SK-N-SH (cell line): ENCODE results near the gene RRM2. TPM values are rescaled to one million over a fixed set of nuclear protein-coding genes. Genes with fewer than 3 reads are reported as not detected.

Experiments
- CTCF ChIA-PET: fragments of 300-600, 350-600 bp; formaldehyde crosslinking; extraction: SDS; loops from one replicate; lab custom pipeline; 2021; lab: Yijun Ruan, JAX
- POLR2A ChIA-PET: fragments of 350-600 bp; sonication (Branson Sonifier 250); formaldehyde crosslinking; extraction: SDS; loops from one replicate; lab custom pipeline; 2020; ENCODE audit warnings: antibody characterized with exemption, inconsistent platforms; lab: Yijun Ruan, JAX
- DNase-seq: peaks from one replicate; pipeline ENCODE4 v3.0.0; 2012
- H2AFZ ChIP-seq: fragments of 200-600 bp; sonication (generic); 2 replicates; pipeline ENCODE4 v1.8.1; 2016; ENCODE audit warnings: antibody characterized with exemption, mild to moderate bottlenecking, low read depth
- H3F3A ChIP-seq: fragments of 200-600 bp; sonication (generic); replicated peaks from 2 replicates; pipeline ENCODE3; 2016; ENCODE audit warnings: antibody characterized with exemption, mild to moderate bottlenecking; ENCODE audit not compliant: insufficient read depth
- H3K27ac ChIP-seq, 2 experiments: fragments of 200-500 bp in 1 of 2; fragments of 200-600 bp in 1 of 2; sonication (Bioruptor generic) in 1 of 2; sonication (generic), shearing (Covaris generic) in 1 of 2; 2 replicates each; pipeline versions ENCODE4 v1.5.1 to v1.6.1; 2014 to 2016; ENCODE audit warnings: low read depth in 2 of 2, inconsistent platforms in 1 of 2, low read length in 1 of 2, mild to moderate bottlenecking in 1 of 2, mixed read lengths in 1 of 2
- H3K27me3 ChIP-seq: fragments of 200-600 bp; sonication (generic), shearing (Covaris generic); 2 replicates; pipeline ENCODE4 v1.6.1; 2016; ENCODE audit warnings: mixed run types; ENCODE audit not compliant: insufficient read depth
- H3K36me3 ChIP-seq, 2 experiments: fragments of 200-500 bp in 1 of 2; fragments of 200-600 bp in 1 of 2; sonication (Bioruptor generic) in 1 of 2; sonication (generic) in 1 of 2; replicated peaks in 1 of 2; 2 replicates each; pipeline versions ENCODE3 to v1.5.1; 2014 to 2016; ENCODE audit warnings: low read length in 1 of 2, mild to moderate bottlenecking in 1 of 2; ENCODE audit not compliant: insufficient read depth in 2 of 2, control insufficient read depth in 1 of 2
- H3K4me1 ChIP-seq, 2 experiments: fragments of 200-500 bp in 1 of 2; fragments of 200-600 bp in 1 of 2; sonication (Bioruptor generic) in 1 of 2; sonication (generic), shearing (Covaris generic) in 1 of 2; 2 replicates each; pipeline versions ENCODE4 v1.5.1 to v1.6.1; 2014 to 2016; ENCODE audit warnings: low read depth in 1 of 2, low read length in 1 of 2, mixed run types in 1 of 2; ENCODE audit not compliant: insufficient read depth in 2 of 2, control insufficient read depth in 1 of 2
- H3K4me2 ChIP-seq: fragments of 200-600 bp; sonication (generic), shearing (Covaris generic); 2 replicates; pipeline ENCODE4 v1.6.1; 2017; ENCODE audit warnings: mixed run types
- H3K4me3 ChIP-seq, 2 experiments: fragments of 200-500 bp in 1 of 2; fragments of 200-600 bp in 1 of 2; sonication (Bioruptor generic) in 1 of 2; sonication (generic), shearing (Covaris generic) in 1 of 2; 2 replicates each; pipeline versions ENCODE4 v1.5.1 to v1.8.1; 2014 to 2016; ENCODE audit warnings: low read depth in 2 of 2, inconsistent platforms in 1 of 2, low read length in 1 of 2, mild to moderate bottlenecking in 1 of 2, mixed read lengths in 1 of 2, moderate library complexity in 1 of 2
- H3K79me2 ChIP-seq: fragments of 200-600 bp; sonication (generic); 2 replicates; pipeline ENCODE4 v1.8.1; 2017; ENCODE audit warnings: mild to moderate bottlenecking; ENCODE audit not compliant: insufficient read depth
- H3K9ac ChIP-seq: fragments of 200-600 bp; sonication (generic); 2 replicates; pipeline ENCODE4 v1.6.1; 2017; ENCODE audit warnings: mixed run types
- H3K9me2 ChIP-seq: fragments of 200-600 bp; sonication (generic); 2 replicates; pipeline ENCODE4 v1.6.1; 2017; ENCODE audit warnings: mixed run types
- H3K9me3 ChIP-seq: fragments of 200-600 bp; sonication (generic); 2 replicates; pipeline ENCODE4 v1.6.1; 2017; ENCODE audit warnings: mixed run types, mild to moderate bottlenecking, moderate library complexity
- H4K20me1 ChIP-seq: fragments of 200-600 bp; sonication (generic); 2 replicates; pipeline ENCODE4 v1.6.1; 2017; ENCODE audit warnings: mild to moderate bottlenecking, mixed run types; ENCODE audit not compliant: insufficient read depth
- ELF1 ChIP-seq: IDR thresholded peaks from 2 replicates; pipeline ENCODE4 v1.4.0; 2012
- IRF3 ChIP-seq: fragments of 150-350 bp; IDR thresholded peaks from 2 replicates; pipeline ENCODE4 v1.6.1; 2016; ENCODE audit warnings: mild to moderate bottlenecking, low read depth, low read length
- JUND ChIP-seq: IDR thresholded peaks from 2 replicates; pipeline ENCODE4 v1.4.0; 2012
- POLR2AphosphoS5 ChIP-seq: IDR thresholded peaks from 2 replicates; pipeline ENCODE4 v1.6.1; 2012; ENCODE audit warnings: low read depth, low read length
- RFX5 ChIP-seq: IDR thresholded peaks from 2 replicates; pipeline ENCODE4 v1.6.1; 2012; ENCODE audit warnings: mild to moderate bottlenecking, improper control_type of control experiment, low read length
- RXRA ChIP-seq: IDR thresholded peaks from 2 replicates; pipeline ENCODE4 v1.4.0; 2012; ENCODE audit warnings: low read depth, mild to moderate bottlenecking, borderline replicate concordance
- SIN3A ChIP-seq: IDR thresholded peaks from 2 replicates; pipeline ENCODE4 v1.6.1; 2012; ENCODE audit warnings: low read depth, mild to moderate bottlenecking, low read length, moderate library complexity, borderline replicate concordance
- SMC3 ChIP-seq: IDR thresholded peaks from 2 replicates; pipeline ENCODE4 v1.6.1; 2012; ENCODE audit warnings: low read depth, low read length, improper control_type of control experiment
- USF1 ChIP-seq: IDR thresholded peaks from 2 replicates; pipeline ENCODE4 v1.4.0; 2012; ENCODE audit warnings: low read depth, borderline replicate concordance
- WGBS: methylation state at CpG from one replicate; pipeline ENCODE4 v1.1.6; 2017; ENCODE audit warnings: low lambda C conversion rate; 5-methylcytosine and 5-hydroxymethylcytosine counted together
- polyA plus RNA-seq, 3 experiments: library from polyadenylated mRNA; depleted of rRNA; stranded (reverse); fragments of >200 nt; gene quantifications; 2 replicates each; pipeline ENCODE4 v1.2.3, GENCODE V29; 2012
- TF ChIP-seq, protein P1 (sequence below): fragments of 200-600 bp; sonication (generic); IDR thresholded peaks from 2 replicates; pipeline ENCODE4 v1.6.1; 2017; ENCODE audit warnings: antibody characterized with exemption, mild to moderate bottlenecking, moderate library complexity
- TF ChIP-seq, protein P2 (sequence below): IDR thresholded peaks from 2 replicates; pipeline ENCODE4 v1.4.0; 2012; ENCODE audit warnings: low read depth

Gene RRM2
- polyA plus RNA-seq, 1 of the 3 experiments (the other 2 are of a cell fraction): 38.9 TPM

DNA sequence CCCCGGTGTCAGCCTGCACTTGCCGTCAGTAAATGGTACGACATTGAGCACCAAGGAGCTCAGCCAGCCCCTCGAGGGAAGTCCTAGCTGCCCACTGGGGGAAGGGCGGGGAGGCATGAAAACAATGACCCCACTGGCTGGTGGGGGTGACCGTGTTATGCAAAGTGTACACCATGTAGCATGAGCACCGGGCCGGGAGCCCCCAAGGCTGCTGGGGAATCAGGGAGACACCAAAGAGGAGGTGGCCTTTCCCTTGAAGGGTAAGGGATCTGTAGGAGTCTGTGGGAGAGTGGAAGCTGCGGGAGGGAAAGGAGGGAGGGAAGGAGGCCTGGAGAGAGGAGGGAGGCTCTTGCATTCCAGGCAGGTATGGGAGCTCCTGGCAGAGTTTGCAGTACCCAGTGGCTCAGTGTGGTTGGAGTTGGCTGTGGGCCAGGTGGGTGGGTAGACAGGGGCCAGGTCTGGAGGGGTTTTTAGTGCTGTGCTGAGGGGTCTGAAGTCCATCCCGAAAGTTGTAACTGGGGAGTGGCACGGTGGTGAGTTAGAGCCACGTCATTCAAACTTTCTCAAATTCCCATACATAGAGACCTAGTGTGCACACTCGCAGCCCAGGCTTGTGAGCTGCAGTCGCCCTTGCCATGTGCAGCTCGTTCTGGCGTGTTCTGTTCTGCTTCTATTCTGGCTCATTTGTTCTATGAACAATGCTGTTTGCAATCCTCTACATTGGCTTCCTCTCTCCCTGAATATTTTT is 22.4 kb downstream of the RRM2 start:
- WGBS: 93% methylated on average over 16 of the region's 16 CpGs
- H3K36me3 ChIP-seq: peaks cover 0 to 6% of the 10 kb centered on the region in 2 experiments
- no peaks in the 10 kb centered on the region for H3K9me3 ChIP-seq
- no peak overlapping the region for H3K27ac ChIP-seq
- peaks cover 0 to 2% of the 10 kb centered on the region in 2 experiments; a peak in 1 of 4 replicates for H3K4me1 ChIP-seq
- H2AFZ ChIP-seq: no peak overlapping the region
- no peak for DNase-seq
- no peaks in the 10 kb centered on the region; the same call in 1 of the 2 replicates for H4K20me1 ChIP-seq
- CTCF ChIA-PET: interaction anchor here (0.9 to 24.5 kb wide), 8 partner anchors 11 to 289 kb away, joined by 3 to 403 read pairs (median 54); partner anchors contain the start of gene RRM2
- H3F3A ChIP-seq: peaks cover 16% of the 10 kb centered on the region
- no peak overlapping the region for H3K4me3 ChIP-seq
- no peaks in the 10 kb centered on the region for H3K27me3 ChIP-seq
- no peak overlapping the region for H3K9ac ChIP-seq
- no peak overlapping the region for H3K4me2 ChIP-seq
- no peaks in the 10 kb centered on the region for H3K9me2 ChIP-seq
- TF ChIP-seq, protein P1, sequence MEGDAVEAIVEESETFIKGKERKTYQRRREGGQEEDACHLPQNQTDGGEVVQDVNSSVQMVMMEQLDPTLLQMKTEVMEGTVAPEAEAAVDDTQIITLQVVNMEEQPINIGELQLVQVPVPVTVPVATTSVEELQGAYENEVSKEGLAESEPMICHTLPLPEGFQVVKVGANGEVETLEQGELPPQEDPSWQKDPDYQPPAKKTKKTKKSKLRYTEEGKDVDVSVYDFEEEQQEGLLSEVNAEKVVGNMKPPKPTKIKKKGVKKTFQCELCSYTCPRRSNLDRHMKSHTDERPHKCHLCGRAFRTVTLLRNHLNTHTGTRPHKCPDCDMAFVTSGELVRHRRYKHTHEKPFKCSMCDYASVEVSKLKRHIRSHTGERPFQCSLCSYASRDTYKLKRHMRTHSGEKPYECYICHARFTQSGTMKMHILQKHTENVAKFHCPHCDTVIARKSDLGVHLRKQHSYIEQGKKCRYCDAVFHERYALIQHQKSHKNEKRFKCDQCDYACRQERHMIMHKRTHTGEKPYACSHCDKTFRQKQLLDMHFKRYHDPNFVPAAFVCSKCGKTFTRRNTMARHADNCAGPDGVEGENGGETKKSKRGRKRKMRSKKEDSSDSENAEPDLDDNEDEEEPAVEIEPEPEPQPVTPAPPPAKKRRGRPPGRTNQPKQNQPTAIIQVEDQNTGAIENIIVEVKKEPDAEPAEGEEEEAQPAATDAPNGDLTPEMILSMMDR: no peak
- TF ChIP-seq USF1: no peak
- no peak for TF ChIP-seq POLR2AphosphoS5
- no peak for TF ChIP-seq RXRA
- TF ChIP-seq, protein P2, sequence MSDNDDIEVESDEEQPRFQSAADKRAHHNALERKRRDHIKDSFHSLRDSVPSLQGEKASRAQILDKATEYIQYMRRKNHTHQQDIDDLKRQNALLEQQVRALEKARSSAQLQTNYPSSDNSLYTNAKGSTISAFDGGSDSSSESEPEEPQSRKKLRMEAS: no peak
- no peak for TF ChIP-seq IRF3
- no peak for TF ChIP-seq RFX5
- TF ChIP-seq SMC3: no peak
- no peak for TF ChIP-seq JUND
- TF ChIP-seq ELF1: no peak
- no peak for TF ChIP-seq SIN3A
- H3K79me2 ChIP-seq: no peaks in the 10 kb centered on the region
- POLR2A ChIA-PET: no interaction called here
